ENCODE measurements around the gene CBR3. TPM values are rescaled to one million over a fixed set of nuclear protein-coding genes. Genes with fewer than 3 reads are reported as not detected.
A peak's percentile ranks its signal among the peaks of the same experiment; 100 is the strongest.

The CBR3 gene
- total RNA-seq, 2 donors from 2014 or later: 19.7 to 23.2 TPM

- peak; percentile 0 for ATAC-seq (replicated peaks)
- peaks cover 14% of the 10 kb centered on the region for H3K4me1 Mint-ChIP-seq
- no peaks in the 10 kb centered on the region for H3K27me3 Mint-ChIP-seq
- H3K27ac Mint-ChIP-seq: no peak overlapping the region
- H3K4me3 Mint-ChIP-seq: peak overlapping the region; percentile 79
- no peaks in the 10 kb centered on the region for H3K36me3 Mint-ChIP-seq (ENCODE audit: low read depth)
- no peaks in the 10 kb centered on the region for H3K9me3 Mint-ChIP-seq
Measured at GRCh38 chr21:36155603-36156338, 20.9 kb downstream of the CBR3 start.

DNA sequence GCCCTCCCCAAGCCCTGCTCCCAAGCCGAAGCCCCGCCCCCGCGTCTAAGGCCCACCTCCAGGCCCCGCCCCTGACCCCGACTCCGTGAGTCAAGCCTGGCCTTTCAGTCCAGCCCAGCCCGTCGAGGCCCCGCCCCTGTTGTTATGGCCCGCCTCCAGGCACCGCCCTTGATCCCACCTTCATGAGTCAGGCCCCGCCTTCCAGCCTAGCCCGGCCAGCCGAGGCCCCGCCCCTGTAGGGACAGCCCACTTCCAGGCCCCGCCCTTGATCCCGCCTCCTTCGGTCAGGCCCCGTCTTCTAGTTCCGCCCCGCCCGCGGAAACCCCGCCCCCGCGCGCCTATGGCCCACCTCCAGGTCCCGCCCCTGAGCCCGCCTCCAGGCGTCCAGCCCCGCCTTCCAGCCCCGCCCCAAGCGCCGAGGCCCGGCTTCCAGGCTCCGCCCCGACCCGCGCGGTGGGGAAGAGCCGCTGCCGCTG, 21.5 kb downstream of the CBR3 start:
- peak; percentile 87 for ATAC-seq (replicated peaks)
- peaks cover 14% of the 10 kb centered on the region for H3K4me1 Mint-ChIP-seq
- H3K27ac Mint-ChIP-seq: no peak overlapping the region
- no peaks in the 10 kb centered on the region for H3K9me3 Mint-ChIP-seq
- no peaks in the 10 kb centered on the region for H3K36me3 Mint-ChIP-seq (ENCODE audit: low read depth)
- H3K4me3 Mint-ChIP-seq: peak overlapping the region; percentile 79
- no peaks in the 10 kb centered on the region for H3K27me3 Mint-ChIP-seq

GRCh38 chr21:36156815-36157670, 22.2 kb downstream of the CBR3 start, which contains the start of gene DOP1B:
Gene DOP1B (plus strand): TSS chr21:36156824. CDS start chr21:36164734, 7,910 bp downstream.
- H3K27me3 Mint-ChIP-seq: no peaks in the 10 kb centered on the region
- no peaks in the 10 kb centered on the region for H3K36me3 Mint-ChIP-seq (ENCODE audit: low read depth)
- H3K27ac Mint-ChIP-seq: no peak within 1 kb of the TSS
- H3K4me3 Mint-ChIP-seq: peak within 1 kb of the TSS; percentile 79
- peaks cover 18% of the 10 kb centered on the region for H3K4me1 Mint-ChIP-seq
- no peaks in the 10 kb centered on the region for H3K9me3 Mint-ChIP-seq
- ATAC-seq (replicated peaks): peak; percentile 18

GRCh38 chr21:36159356-36159921, 24.6 kb downstream of the CBR3 start:
- Mint-ChIP-seq H3K27ac (no peak overlapping the region), H3K27me3 (no peaks in the 10 kb centered on the region), H3K4me1 (peaks cover 23% of the 10 kb centered on the region), H3K4me3 (no peak overlapping the region), H3K9me3 (no peaks in the 10 kb centered on the region), H3K36me3 (ENCODE audit: low read depth) (no peaks in the 10 kb centered on the region)
- ATAC-seq (replicated peaks): no peak

GRCh38 chr21:36160850-36161178, 25.9 kb downstream of the CBR3 start:
- no peak for ATAC-seq (replicated peaks)
- no peaks in the 10 kb centered on the region for H3K27me3 Mint-ChIP-seq
- H3K4me1 Mint-ChIP-seq: peaks cover 23% of the 10 kb centered on the region
- no peak overlapping the region for H3K27ac Mint-ChIP-seq
- H3K9me3 Mint-ChIP-seq: no peaks in the 10 kb centered on the region
- H3K36me3 Mint-ChIP-seq (ENCODE audit: low read depth): no peaks in the 10 kb centered on the region
- H3K4me3 Mint-ChIP-seq: no peak overlapping the region

DNA sequence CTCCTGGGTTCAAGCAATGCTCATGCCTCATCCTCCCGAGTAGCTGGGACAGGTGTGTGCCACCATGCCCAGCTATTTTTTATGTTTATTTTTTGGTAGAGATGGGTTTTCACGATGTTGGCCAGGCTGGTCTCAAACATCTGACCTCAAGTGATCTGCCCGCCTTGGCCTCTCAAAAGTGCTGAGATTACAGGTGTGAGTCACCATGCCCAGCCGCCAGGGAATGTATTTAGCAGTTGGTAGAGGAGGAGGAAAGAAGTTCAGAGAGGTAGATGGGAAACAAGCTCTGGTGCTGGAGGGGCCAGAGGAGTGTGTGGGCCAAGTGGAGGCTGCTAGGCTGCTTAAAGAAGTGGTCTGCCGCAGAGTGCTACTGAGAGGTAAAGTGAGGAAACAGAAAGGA, 27.8 kb downstream of the CBR3 start:
- Mint-ChIP-seq H3K4me1 (peaks cover 23% of the 10 kb centered on the region), H3K27me3 (no peaks in the 10 kb centered on the region), H3K27ac (no peak overlapping the region), H3K4me3 (no peak overlapping the region), H3K9me3 (no peaks in the 10 kb centered on the region), H3K36me3 (ENCODE audit: low read depth) (peaks cover 16% of the 10 kb centered on the region)
- no peak for ATAC-seq (replicated peaks)

- Mint-ChIP-seq H3K36me3 (ENCODE audit: low read depth) (peaks cover 29% of the 10 kb centered on the region), H3K9me3 (no peaks in the 10 kb centered on the region), H3K4me1 (peaks cover 19% of the 10 kb centered on the region), H3K27me3 (no peaks in the 10 kb centered on the region), H3K4me3 (no peak overlapping the region), H3K27ac (no peak overlapping the region)
- no peak for ATAC-seq (replicated peaks)
Measured at GRCh38 chr21:36163750-36164741, 29.2 kb downstream of the CBR3 start.

DNA sequence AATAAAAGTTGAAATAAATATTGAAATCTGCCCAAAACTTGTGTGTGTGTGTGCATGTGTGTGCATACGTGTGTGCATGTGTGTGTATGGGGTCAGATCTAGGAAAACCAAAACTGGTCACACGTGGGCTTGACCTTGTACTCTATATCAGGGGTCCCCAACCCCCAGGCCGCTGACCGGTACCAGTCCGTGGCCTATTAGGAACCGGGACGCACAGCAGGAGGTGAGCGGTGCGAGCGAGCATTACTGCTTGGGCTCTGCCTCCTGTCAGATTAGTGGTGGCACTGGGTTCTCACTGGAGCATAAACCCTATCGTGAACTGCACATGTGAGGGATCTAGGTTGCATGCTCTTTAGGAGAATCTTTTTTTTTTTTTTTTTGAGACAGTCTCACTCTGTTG, 30.5 kb downstream of the CBR3 start:
- Mint-ChIP-seq H3K9me3 (no peaks in the 10 kb centered on the region), H3K36me3 (ENCODE audit: low read depth) (peaks cover 39% of the 10 kb centered on the region), H3K4me3 (no peak overlapping the region), H3K27ac (no peak overlapping the region), H3K27me3 (no peaks in the 10 kb centered on the region), H3K4me1 (peaks cover 14% of the 10 kb centered on the region)
- ATAC-seq (replicated peaks): no peak

DNA sequence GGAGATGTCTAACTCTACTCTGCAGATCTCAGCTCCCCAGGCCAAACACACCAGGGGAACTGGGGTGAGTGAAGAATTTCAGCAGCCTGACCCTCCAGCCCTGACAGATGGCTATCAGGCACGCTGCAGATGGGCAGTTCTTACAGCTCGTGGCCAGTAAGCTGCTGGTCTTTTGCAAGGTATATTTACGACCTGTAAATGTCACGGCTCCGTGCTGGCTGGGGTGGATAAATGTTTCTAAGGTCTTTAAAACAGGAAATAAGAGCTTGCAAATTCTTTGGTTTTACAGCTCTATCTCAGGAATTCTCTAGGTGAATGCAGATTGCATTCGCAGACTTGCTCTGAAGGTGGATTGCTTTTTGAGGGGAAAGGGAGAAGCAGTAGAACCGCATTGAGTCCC, 31.8 kb downstream of the CBR3 start:
- Mint-ChIP-seq H3K9me3 (no peaks in the 10 kb centered on the region), H3K27ac (no peak overlapping the region), H3K36me3 (ENCODE audit: low read depth) (peaks cover 39% of the 10 kb centered on the region), H3K27me3 (no peaks in the 10 kb centered on the region), H3K4me1 (peaks cover 19% of the 10 kb centered on the region), H3K4me3 (no peak overlapping the region)
- no peak for ATAC-seq (replicated peaks)

DNA sequence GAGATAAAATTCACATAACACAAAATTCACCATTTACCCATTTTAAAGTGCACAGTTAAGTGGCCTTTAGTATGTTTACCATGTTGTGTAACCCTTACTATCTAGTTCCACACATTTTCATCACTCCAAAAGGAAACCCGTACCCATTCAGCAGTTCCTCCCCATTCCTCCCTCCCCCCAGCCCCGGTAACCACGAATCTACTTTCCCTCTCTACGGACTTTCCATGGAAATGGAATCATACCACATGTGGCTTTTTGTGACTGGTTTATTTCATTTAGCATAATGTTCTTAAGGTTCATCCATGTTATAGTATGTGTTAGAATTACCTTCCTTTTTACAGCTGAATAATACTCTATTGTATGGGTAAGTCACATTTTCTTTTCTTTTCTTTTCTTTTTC, 32.7 kb downstream of the CBR3 start:
- H3K9me3 Mint-ChIP-seq: no peaks in the 10 kb centered on the region
- no peak overlapping the region for H3K27ac Mint-ChIP-seq
- no peak for ATAC-seq (replicated peaks)
- no peak overlapping the region for H3K4me3 Mint-ChIP-seq
- no peaks in the 10 kb centered on the region for H3K27me3 Mint-ChIP-seq
- peaks cover 39% of the 10 kb centered on the region for H3K36me3 Mint-ChIP-seq (ENCODE audit: low read depth)
- H3K4me1 Mint-ChIP-seq: peaks cover 16% of the 10 kb centered on the region

DNA sequence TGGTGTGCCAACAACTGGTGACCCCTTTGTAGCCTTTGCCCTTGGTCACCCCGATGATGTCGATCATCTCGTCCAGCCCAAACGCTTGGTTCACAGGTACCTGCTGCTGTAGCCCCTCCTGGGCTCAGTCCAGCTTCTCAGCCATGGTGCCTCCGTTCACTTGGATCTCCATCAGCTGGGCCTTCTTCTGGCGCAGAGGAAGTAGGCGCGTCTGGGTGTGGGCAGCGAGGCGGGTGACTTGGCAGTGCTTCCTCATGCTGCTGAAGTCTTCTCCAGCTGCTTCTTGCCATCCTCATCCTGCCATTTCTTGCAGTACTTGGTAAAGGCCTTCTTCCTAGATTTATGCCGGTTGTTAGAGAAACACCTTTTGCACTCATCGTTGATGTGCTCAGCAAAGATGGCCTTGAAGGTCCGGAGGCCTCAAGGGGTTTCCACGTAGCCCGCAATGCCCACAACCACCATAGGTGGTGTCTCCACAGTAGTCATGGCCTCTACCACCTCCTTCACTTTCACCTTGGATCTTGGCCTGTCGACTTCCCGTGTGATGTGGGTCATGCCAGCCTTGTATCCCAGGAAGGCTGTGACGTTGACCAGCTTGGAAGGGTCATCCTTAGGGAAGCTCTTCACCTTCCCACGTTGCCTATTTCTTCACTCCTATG, 34.7 kb downstream of the CBR3 start:
- H3K9me3 Mint-ChIP-seq: no peaks in the 10 kb centered on the region

DNA sequence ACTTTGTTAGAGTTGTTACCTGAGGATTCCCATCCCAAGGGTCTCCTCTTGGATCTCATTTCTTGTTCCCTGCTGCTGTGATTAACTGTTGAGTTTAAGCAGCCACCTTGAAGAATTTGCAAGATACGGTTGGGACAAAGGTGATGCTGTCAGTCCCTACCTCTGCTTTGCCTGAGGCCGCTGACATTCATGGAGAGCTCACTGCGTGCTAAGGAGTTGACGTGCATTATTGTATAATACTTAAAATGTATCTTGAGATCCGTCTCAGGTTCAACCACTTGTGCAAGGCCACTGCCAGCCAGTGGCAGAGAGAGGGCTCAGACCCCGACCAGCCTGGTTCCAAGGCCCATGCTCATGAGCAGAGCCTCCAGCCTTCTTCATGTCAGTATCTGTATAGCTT, 35.9 kb downstream of the CBR3 start:
- H3K4me1 Mint-ChIP-seq: peaks cover 11% of the 10 kb centered on the region
- no peak for ATAC-seq (replicated peaks)
- H3K4me3 Mint-ChIP-seq: no peak overlapping the region
- no peaks in the 10 kb centered on the region for H3K9me3 Mint-ChIP-seq
- H3K27ac Mint-ChIP-seq: peak overlapping the region; percentile 55
- H3K36me3 Mint-ChIP-seq (ENCODE audit: low read depth): peaks cover 39% of the 10 kb centered on the region
- H3K27me3 Mint-ChIP-seq: no peaks in the 10 kb centered on the region

More for the DNA sequence above, 34.7 kb downstream of the CBR3 start:
- peaks cover 8% of the 10 kb centered on the region for H3K4me1 Mint-ChIP-seq
- H3K27ac Mint-ChIP-seq: no peak overlapping the region
- H3K4me3 Mint-ChIP-seq: no peak overlapping the region
- H3K36me3 Mint-ChIP-seq (ENCODE audit: low read depth): peaks cover 39% of the 10 kb centered on the region
- ATAC-seq (replicated peaks): no peak
- no peaks in the 10 kb centered on the region for H3K27me3 Mint-ChIP-seq

GRCh38 chr21:36171336-36171735, 36.5 kb downstream of the CBR3 start:
- Mint-ChIP-seq H3K27ac (peak overlapping the region; percentile 55), H3K36me3 (ENCODE audit: low read depth) (peaks cover 37% of the 10 kb centered on the region), H3K9me3 (no peaks in the 10 kb centered on the region), H3K27me3 (no peaks in the 10 kb centered on the region), H3K4me1 (peaks cover 12% of the 10 kb centered on the region), H3K4me3 (no peak overlapping the region)
- no peak for ATAC-seq (replicated peaks)
